ENCODE measurements around the gene FRMD4A.

FRMD4A gene

GRCh38 chr10:13615650-13616300 is 714.9 kb downstream of the FRMD4A start:
- no peak for DNase-seq

- no peak for DNase-seq
These were observed 716.0 kb downstream of the FRMD4A start for GRCh38 chr10:13614530-13615332.

- DNase-seq: no peak
These were observed 717.2 kb downstream of the FRMD4A start for GRCh38 chr10:13613519-13613918.

GRCh38 chr10:13612654-13613373 is 717.9 kb downstream of the FRMD4A start:
- no peak for DNase-seq

- no peak for DNase-seq
These were observed 722.4 kb downstream of the FRMD4A start for GRCh38 chr10:13608246-13608853.

DNA sequence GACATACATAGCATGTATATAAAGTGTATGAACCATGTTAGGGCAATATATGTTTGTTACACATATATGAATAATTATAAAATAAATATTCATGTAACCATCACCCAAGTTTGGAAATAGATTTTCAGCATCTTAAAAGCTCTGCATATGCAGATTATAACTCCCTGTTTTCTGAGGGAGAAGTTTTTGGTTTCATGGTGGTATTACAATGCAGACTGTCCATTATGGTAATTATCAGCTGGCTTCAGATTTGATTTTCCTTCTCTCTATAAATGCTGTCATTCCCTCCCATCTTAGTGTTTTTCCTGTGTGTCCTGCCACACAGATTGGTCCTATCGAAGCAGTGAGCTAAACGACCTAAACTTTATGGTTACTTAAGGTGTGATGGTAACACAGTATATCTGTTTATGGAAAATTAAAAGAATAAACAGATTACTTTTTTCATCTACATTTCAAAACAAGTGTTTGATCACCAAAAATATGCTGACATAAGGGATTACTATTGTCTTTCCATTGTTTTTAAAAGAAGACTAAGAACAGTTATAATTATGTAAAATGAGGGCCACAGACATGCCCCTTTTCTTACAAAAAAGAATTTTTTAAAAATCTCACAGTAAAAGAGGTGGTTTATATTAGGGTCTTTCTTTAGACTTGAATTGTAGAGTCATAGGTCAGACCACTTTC is 726.2 kb downstream of the FRMD4A start:
- no peak for DNase-seq

DNA sequence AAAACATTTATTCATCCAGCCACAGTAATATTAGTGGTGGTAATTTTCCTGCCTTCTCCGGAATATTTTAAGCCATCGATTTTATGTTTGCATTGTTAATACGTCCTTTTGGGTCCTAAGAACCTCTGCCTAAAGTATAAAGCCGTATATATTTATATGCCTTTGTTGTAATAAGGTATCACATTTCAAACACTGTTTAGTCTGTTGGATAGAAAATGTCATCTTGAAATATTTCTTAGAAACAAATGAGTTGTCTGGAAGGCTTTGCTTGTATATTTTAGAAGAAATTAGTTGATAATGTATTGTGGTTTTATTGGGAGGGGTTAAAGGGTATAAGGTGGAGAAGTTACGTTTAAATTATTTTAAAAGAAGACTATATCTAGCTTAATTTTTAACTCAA is 732.8 kb downstream of the FRMD4A start:
- DNase-seq: no peak

GRCh38 chr10:13594641-13595040 is 736.1 kb downstream of the FRMD4A start:
- DNase-seq: no peak
